IMR-90 (cell line): ENCODE measurements around the gene CTAGE9. TPM values are rescaled to one million over a fixed set of nuclear protein-coding genes. Genes with fewer than 3 reads are reported as not detected.
A peak's percentile ranks its signal among the peaks of the same experiment; 100 is the strongest.

Experiments
- ATAC-seq: fragments of 200-7000 bp; cut with Tn5 transposase; 2 replicates; pipeline ENCODE4 v1.9.1; 2020; ENCODE audit warnings: low read depth, mild to moderate bottlenecking, moderate library complexity
- BruUV-seq: library from RNA; stranded (reverse); fragments of 400-500 nt; replicated peaks from 2 replicates; lab custom pipeline; 2021; lab: Mats Ljungman, UMichigan
- CTCF ChIA-PET: fragments of 300-600 bp; formaldehyde crosslinking; extraction: SDS; loops from one replicate; lab custom pipeline; 2021; ENCODE audit warnings: antibody characterized with exemption; lab: Yijun Ruan, JAX
- POLR2A ChIA-PET: fragments of 300-600 bp; sonication (Branson Sonifier 250); formaldehyde crosslinking; loops from one replicate; lab custom pipeline; 2022; ENCODE audit warnings: antibody characterized with exemption; ENCODE audit not compliant: unreplicated experiment; lab: Charles Lee
- DNase-seq: peaks from one replicate; pipeline ENCODE4 v3.0.0; 2013
- H2AFZ ChIP-seq: replicated peaks from 2 replicates; pipeline ENCODE3; 2013; ENCODE audit warnings: low read length, mild to moderate bottlenecking; ENCODE audit not compliant: poor library complexity
- H2AK5ac ChIP-seq: 2 replicates; pipeline ENCODE4 v1.6.1; 2013; ENCODE audit warnings: low read depth, low read length, inconsistent platforms
- H2AK9ac ChIP-seq: replicated peaks from 2 replicates; pipeline ENCODE3; 2013; ENCODE audit warnings: mild to moderate bottlenecking, low read depth, low read length, moderate library complexity; ENCODE audit not compliant: poor library complexity
- H2BK120ac ChIP-seq: 2 replicates; pipeline ENCODE4 v1.6.1; 2013; ENCODE audit warnings: low read depth, low read length, inconsistent platforms
- H2BK15ac ChIP-seq: 3 replicates; pipeline ENCODE4 v1.6.1; 2013; ENCODE audit warnings: low read depth, low read length, inconsistent platforms
- H2BK20ac ChIP-seq: 2 replicates; pipeline ENCODE4 v1.6.1; 2013; ENCODE audit warnings: low read depth, mild to moderate bottlenecking, inconsistent platforms, low read length, moderate library complexity
- H2BK5ac ChIP-seq: 2 replicates; pipeline ENCODE4 v1.6.1; 2013; ENCODE audit warnings: mild to moderate bottlenecking, low read depth, low read length, inconsistent platforms; ENCODE audit not compliant: poor library complexity, severe bottlenecking
- H3K14ac ChIP-seq: replicated peaks from 2 replicates; pipeline ENCODE4 v1.6.1; 2013; ENCODE audit warnings: low read depth, low read length, inconsistent platforms
- H3K18ac ChIP-seq: 2 replicates; pipeline ENCODE4 v1.6.1; 2013; ENCODE audit warnings: low read depth, low read length, control low read depth
- H3K23ac ChIP-seq: 2 replicates; pipeline ENCODE4 v1.6.1; 2013; ENCODE audit warnings: low read depth, low read length, inconsistent platforms
- H3K27ac ChIP-seq: 2 replicates; pipeline ENCODE4 v1.5.1; 2013; ENCODE audit warnings: mild to moderate bottlenecking, control low read depth, low read length; ENCODE audit not compliant: insufficient read depth
- H3K27me3 ChIP-seq: 2 replicates; pipeline ENCODE4 v1.6.1; 2013; ENCODE audit warnings: low read length; ENCODE audit not compliant: control insufficient read depth, insufficient read depth
- H3K36me3 ChIP-seq: 2 replicates; pipeline ENCODE4 v1.6.1; 2013; ENCODE audit warnings: low read length, mixed read lengths; ENCODE audit not compliant: control insufficient read depth, insufficient read depth
- H3K4ac ChIP-seq: 2 replicates; pipeline ENCODE4 v1.6.1; 2013; ENCODE audit warnings: low read depth, low read length, inconsistent platforms
- H3K4me1 ChIP-seq: 2 replicates; pipeline ENCODE4 v1.6.1; 2013; ENCODE audit warnings: low read length, mixed read lengths; ENCODE audit not compliant: control insufficient read depth, insufficient read depth
- H3K4me2 ChIP-seq: 2 replicates; pipeline ENCODE4 v1.6.1; 2013; ENCODE audit warnings: low read depth, mild to moderate bottlenecking, control low read depth, low read length, moderate library complexity
- H3K4me3 ChIP-seq: 2 replicates; pipeline ENCODE4 v1.5.1; 2013; ENCODE audit warnings: low read depth, mild to moderate bottlenecking, control low read depth, low read length, moderate library complexity; ENCODE audit not compliant: insufficient read depth
- H3K56ac ChIP-seq: 2 replicates; pipeline ENCODE4 v1.6.1; 2013; ENCODE audit warnings: low read length, inconsistent platforms; ENCODE audit not compliant: insufficient read depth; ENCODE audit errors: extremely low read depth
- H3K79me1 ChIP-seq, 2 experiments: 2 replicates each; pipeline ENCODE4 v1.6.1; 2013; ENCODE audit warnings: low read length in 2 of 2, inconsistent platforms in 1 of 2, low read depth in 1 of 2
- H3K9ac ChIP-seq: 2 replicates; pipeline ENCODE4 v1.6.1; 2013; ENCODE audit warnings: low read depth, low read length, control low read depth
- H3K9me1 ChIP-seq: 2 replicates; pipeline ENCODE4 v1.6.1; 2013; ENCODE audit warnings: low read length, inconsistent platforms; ENCODE audit not compliant: insufficient read depth
- H3K9me3 ChIP-seq: 2 replicates; pipeline ENCODE4 v1.6.1; 2013; ENCODE audit warnings: low read length; ENCODE audit not compliant: control insufficient read depth, insufficient read depth
- H4K20me1 ChIP-seq: 2 replicates; pipeline ENCODE4 v1.6.1; 2013; ENCODE audit warnings: low read length, inconsistent platforms; ENCODE audit not compliant: insufficient read depth
- H4K5ac ChIP-seq: 2 replicates; pipeline ENCODE4 v1.6.1; 2013; ENCODE audit warnings: mild to moderate bottlenecking, low read depth, low read length, control low read depth
- H4K8ac ChIP-seq, 2 experiments: 2 replicates each; pipeline ENCODE4 v1.6.1; 2013; ENCODE audit warnings: low read depth in 2 of 2, low read length in 2 of 2, control low read depth in 1 of 2, inconsistent platforms in 1 of 2
- H4K91ac ChIP-seq: 2 replicates; pipeline ENCODE4 v1.6.1; 2013; ENCODE audit warnings: low read depth, low read length, inconsistent platforms; ENCODE audit not compliant: insufficient read depth
- BHLHE40 ChIP-seq: fragments of 150-350 bp; IDR thresholded peaks from 2 replicates; pipeline ENCODE4 v1.6.1; 2016; ENCODE audit warnings: mild to moderate bottlenecking, low read depth, low read length
- CEBPB ChIP-seq: IDR thresholded peaks from 2 replicates; pipeline ENCODE4 v1.6.1; 2012; ENCODE audit warnings: low read depth, low read length, improper control_type of control experiment
- CHD1 ChIP-seq: IDR thresholded peaks from 2 replicates; pipeline ENCODE4 v1.6.1; 2012; ENCODE audit warnings: low read depth, low read length, improper control_type of control experiment
- ELK1 ChIP-seq: fragments of 150-350 bp; IDR thresholded peaks from 2 replicates; pipeline ENCODE4 v1.6.1; 2016; ENCODE audit warnings: low read depth, mild to moderate bottlenecking, low read length, moderate library complexity, borderline replicate concordance
- FOS ChIP-seq: fragments of 150-350 bp; IDR thresholded peaks from 2 replicates; pipeline ENCODE4 v1.6.1; 2016; ENCODE audit warnings: low read depth, low read length
- MAFK ChIP-seq: IDR thresholded peaks from 2 replicates; pipeline ENCODE4 v1.6.1; 2012; ENCODE audit warnings: low read depth, low read length, improper control_type of control experiment
- MAZ ChIP-seq: IDR thresholded peaks from 2 replicates; pipeline ENCODE4 v1.6.1; 2012; ENCODE audit warnings: low read depth, mild to moderate bottlenecking, low read length, improper control_type of control experiment, moderate library complexity, borderline replicate concordance
- MXI1 ChIP-seq: IDR thresholded peaks from 2 replicates; pipeline ENCODE4 v1.6.1; 2012; ENCODE audit warnings: low read depth, mild to moderate bottlenecking, low read length, moderate library complexity, borderline replicate concordance
- NFE2L2 ChIP-seq: fragments of 150-350 bp; IDR thresholded peaks from 2 replicates; pipeline ENCODE4 v1.6.1; 2016; ENCODE audit warnings: low read depth, mild to moderate bottlenecking, low read length
- POLR2A ChIP-seq: IDR thresholded peaks from 2 replicates; pipeline ENCODE4 v1.6.1; 2012; ENCODE audit warnings: mild to moderate bottlenecking, low read depth, low read length
- RAD21 ChIP-seq: IDR thresholded peaks from 2 replicates; pipeline ENCODE4 v1.6.1; 2012; ENCODE audit warnings: low read length, improper control_type of control experiment
- RCOR1 ChIP-seq: IDR thresholded peaks from 2 replicates; pipeline ENCODE4 v1.6.1; 2012; ENCODE audit warnings: mild to moderate bottlenecking, low read length, improper control_type of control experiment; ENCODE audit not compliant: insufficient replicate concordance
- RFX5 ChIP-seq: IDR thresholded peaks from 2 replicates; pipeline ENCODE4 v1.8.0; 2012; ENCODE audit warnings: low read depth, mild to moderate bottlenecking, low read length, moderate library complexity
- SMC3 ChIP-seq: fragments of 150-350 bp; IDR thresholded peaks from 2 replicates; pipeline ENCODE4 v1.6.1; 2016; ENCODE audit warnings: low read depth, mild to moderate bottlenecking, antibody characterized with exemption, low read length, moderate library complexity
- USF2 ChIP-seq: fragments of 150-350 bp; IDR thresholded peaks from 2 replicates; pipeline ENCODE4 v1.6.1; 2017; ENCODE audit warnings: mild to moderate bottlenecking, antibody characterized with exemption, low read length, low read depth
- WGBS, 2 experiments: methylation state at CpG; one replicate each; pipeline versions ENCODE4 v1.1.5 to v1.1.7; 2013; ENCODE audit warnings: missing lambda C conversion rate in 2 of 2; ENCODE audit not compliant: insufficient read length in 1 of 2; ENCODE audit errors: extremely low coverage in 2 of 2; 5-methylcytosine and 5-hydroxymethylcytosine counted together
- dilution Hi-C: fragments of 300-500 bp; cut with HindIII; formaldehyde crosslinking; loops from one replicate; pipeline ENCODE4 v1.14.3; 2018; ENCODE audit warnings: low sequenced_read_pairs; ENCODE audit not compliant: unreplicated experiment
- in situ Hi-C: fragments of 300-500 bp; cut with MboI; formaldehyde crosslinking; loops from 3 replicates; pipeline ENCODE4 v1.14.3; 2019; ENCODE audit warnings: low sequenced_read_pairs, inconsistent platforms, mixed read lengths
- intact Hi-C: fragments of 100-400 bp; cut with micrococcal nuclease; formaldehyde crosslinking; loops from 2 replicates; pipeline ENCODE4 v1.10.0; 2022
- polyA plus RNA-seq, 3 experiments: library from polyadenylated mRNA; depleted of rRNA; stranded (reverse); fragments of >200 nt; gene quantifications; 2 replicates each; pipeline ENCODE4 v1.2.3, GENCODE V29; 2012; ENCODE audit warnings: low replicate concordance in 1 of 3
- total RNA-seq: library from RNA; depleted of rRNA; stranded (reverse); fragments of >200 nt; gene quantifications from 2 replicates; pipeline ENCODE4 v1.2.3, GENCODE V29; 2012

The CTAGE9 gene
- total and polyA plus RNA-seq, 2 of the 4 experiments (the other 2 are of a cell fraction) = not detected

GRCh38 chr6:131660195-131660594 is 50.6 kb downstream of the CTAGE9 start:
- CTCF ChIA-PET = no interaction called here
- Histone ChIP-seq H3K4ac (peak overlapping the region; percentile 4; the same call in 1 of the 2 replicates), H4K20me1 (no peaks in the 10 kb centered on the region), H3K27ac (no peak overlapping the region), H2BK20ac (no peak overlapping the region), H3K14ac (no peak overlapping the region), H3K56ac (no peak overlapping the region), H3K9ac (no peak overlapping the region), H3K23ac (no peak overlapping the region), H2AFZ (peak overlapping the region; percentile 16), H4K91ac (no peak overlapping the region), H3K18ac (no peak overlapping the region; the same call in 1 of the 2 replicates), H3K4me3 (no peak overlapping the region), H2BK5ac (peak overlapping the region; percentile 74), H3K9me1 (peaks cover 3% of the 10 kb centered on the region; the same call in 1 of the 2 replicates), H2BK120ac (no peak overlapping the region), H3K79me1 (no peaks in the 10 kb centered on the region), H2AK9ac (no peak overlapping the region), H3K27me3 (no peaks in the 10 kb centered on the region), H2AK5ac (no peak overlapping the region), H4K5ac (no peak overlapping the region), H2BK15ac (no peak overlapping the region), H3K36me3 (no peaks in the 10 kb centered on the region), H4K8ac (no peak overlapping the region), H3K4me1 (peaks cover 5% of the 10 kb centered on the region), H3K9me3 (no peaks in the 10 kb centered on the region), H3K4me2 (peak overlapping the region; percentile 16; the same call in 1 of the 2 replicates)
- peak; percentile 78 for DNase-seq
- in situ Hi-C loops (no loop called here), intact Hi-C loops (no loop called here), dilution Hi-C loops (no loop called here)
- BruUV-seq = no TSS peak
- no CpG with 5 or more reads among the region's 1 CpG for WGBS, 2 experiments
- ATAC-seq = peak; percentile 53
- POLR2A ChIA-PET = no interaction called here
- TF ChIP-seq ELK1 (no peak), CEBPB (peak; percentile 62; the same call in 1 of the 2 replicates), RCOR1 (no peak), RFX5 (no peak), FOS (peak; percentile 49), POLR2A (no peak), NFE2L2 (no peak), CHD1 (no peak), MAFK (no peak), MAZ (no peak), BHLHE40 (no peak), MXI1 (no peak), RAD21 (no peak), USF2 (no peak), SMC3 (no peak)
